SK-N-MC (cell line): ENCODE data around the gene ZNF215.

Experiments used
- EZH2 ChIP-seq: fragments of 200-600 bp; sonication (generic); IDR thresholded peaks from one replicate; pipeline ENCODE4 v1.6.1; 2017; ENCODE audit warnings: antibody characterized with exemption
- POLR2AphosphoS5 ChIP-seq: IDR thresholded peaks from 2 replicates; pipeline ENCODE4 v1.6.1; 2012; ENCODE audit warnings: mild to moderate bottlenecking, low read depth, low read length, borderline replicate concordance

GRCh38 chr11:6943131-6943530, 16.9 kb downstream of the ZNF215 start:
- TF ChIP-seq POLR2AphosphoS5 (no peak), EZH2 (no peak)
